Fibroblast of gingiva (primary cell): ENCODE measurements around the gene KNCN.
A peak's percentile ranks its signal among the peaks of the same experiment; 100 is the strongest.

Source experiments
- DNase-seq: peaks from one replicate; pipeline ENCODE4 v3.0.0-alpha.2; 2011; ENCODE audit warnings: low read depth

The KNCN gene

DNA sequence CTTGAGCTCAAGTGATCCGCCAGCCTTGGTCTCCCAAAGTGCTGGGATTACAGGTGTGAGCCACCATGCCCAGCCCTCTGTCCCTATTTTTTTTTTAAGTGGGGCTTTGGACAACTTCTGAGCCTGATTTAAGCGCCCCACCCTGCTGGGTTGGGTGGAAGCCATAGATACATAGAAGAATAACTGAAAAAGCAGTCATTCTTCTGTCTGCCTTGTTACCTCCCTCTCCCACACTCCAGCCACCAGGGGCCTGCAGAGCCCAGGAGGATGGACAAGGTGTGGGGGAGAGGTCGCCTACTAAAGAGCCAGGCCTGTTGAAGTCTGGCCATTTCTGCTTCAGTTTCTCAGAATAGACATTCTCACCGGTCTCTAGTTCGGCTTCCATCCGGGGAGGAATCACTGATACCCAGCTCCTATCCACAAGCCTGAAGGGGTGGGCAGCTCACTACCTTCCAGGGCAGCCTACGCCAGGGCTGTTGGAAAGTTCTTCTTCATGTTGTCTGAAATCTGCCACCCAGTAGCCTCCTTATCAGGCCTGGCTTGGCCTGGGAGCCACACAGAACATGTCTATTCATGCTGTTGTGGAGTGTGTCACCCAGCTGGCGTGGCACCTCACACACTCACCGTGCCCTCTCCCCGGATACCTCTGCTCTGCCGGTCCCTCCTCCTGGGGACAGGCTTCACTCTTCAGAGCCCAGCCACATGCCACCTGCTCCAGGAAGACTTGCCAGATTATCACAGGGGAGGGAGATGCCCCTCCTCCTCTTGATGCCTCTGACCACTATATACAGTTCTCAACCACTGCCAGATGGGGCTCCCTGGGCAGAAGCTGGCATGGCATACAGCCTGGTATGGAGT, 27.7 kb downstream of the KNCN start:
- no peak for DNase-seq

DNA sequence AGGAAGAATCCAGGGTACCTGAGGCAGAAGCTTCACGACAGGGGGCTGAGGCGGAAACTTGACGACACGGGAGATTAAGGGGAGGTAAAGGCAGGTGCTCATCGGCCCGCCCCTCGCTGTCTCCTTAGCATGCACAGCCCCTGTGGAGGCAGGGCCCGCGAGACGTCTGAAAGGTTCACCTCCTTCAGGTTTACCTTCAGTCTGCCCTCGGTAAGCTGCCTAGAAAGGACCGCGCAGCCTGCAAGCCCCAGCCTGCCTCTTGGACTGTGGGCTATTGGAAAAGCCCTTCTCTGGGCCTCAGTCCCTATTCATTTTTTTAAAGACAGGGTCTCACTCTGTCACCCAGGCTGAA, 28.5 kb downstream of the KNCN start:
- DNase-seq: no peak

DNA sequence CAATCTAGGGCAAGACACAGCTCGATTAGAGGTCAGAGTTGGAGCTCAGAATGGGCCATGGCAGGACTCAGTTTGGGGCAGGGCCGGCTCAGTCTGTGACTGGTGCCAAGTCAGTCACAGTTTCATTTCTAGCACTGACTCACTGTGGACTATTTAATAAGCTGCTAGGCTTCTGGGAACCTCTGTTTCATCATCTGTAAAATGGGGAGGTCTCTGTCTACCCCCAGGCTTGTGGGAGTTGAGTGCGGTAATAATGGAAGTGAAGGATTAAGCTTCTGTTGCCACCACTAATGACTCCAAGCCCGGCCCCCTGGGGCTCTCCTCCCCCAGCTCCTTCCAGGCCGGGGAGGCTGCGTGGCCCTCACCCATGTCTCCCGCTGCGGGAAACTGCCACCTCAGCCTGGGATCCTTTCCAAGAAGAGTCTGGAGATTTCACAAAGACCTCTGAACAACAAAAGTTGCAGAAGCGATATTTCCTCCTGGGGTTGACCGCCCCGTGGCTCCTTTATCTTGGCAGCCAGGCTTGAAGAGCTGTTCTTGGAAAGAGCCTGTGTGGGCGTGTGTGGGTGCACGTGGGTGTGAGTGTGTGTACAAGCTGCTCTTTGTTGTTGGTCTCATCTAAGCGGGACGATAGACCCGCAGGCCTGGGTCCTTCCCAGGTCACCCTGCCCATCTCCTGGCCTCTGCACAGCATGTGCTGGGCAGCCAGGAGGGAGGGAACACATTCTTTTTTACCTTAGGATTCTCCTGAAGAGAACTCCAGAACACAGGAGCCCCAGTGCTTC, 29.1 kb downstream of the KNCN start:
- DNase-seq: peak; percentile 82

DNA sequence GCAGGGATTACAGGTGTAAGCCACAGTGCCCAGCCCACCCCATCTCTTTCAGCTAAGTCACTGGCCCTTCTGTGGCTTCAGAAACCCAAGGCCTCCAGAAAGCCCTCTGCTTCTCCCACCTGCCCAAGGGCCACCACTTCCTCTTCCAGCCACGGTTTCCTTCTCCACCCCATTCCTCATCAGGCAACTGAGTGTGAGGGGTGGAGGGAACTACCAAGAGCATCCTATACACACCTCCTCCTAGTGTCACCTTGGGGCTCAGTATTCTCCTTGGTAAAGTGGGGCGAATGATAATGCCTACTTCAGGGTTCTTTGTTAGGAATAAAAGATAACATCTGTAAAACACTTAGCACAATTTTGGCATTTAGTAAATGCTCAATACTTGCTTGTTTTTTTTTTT, 30.0 kb downstream of the KNCN start:
- no peak for DNase-seq

DNA sequence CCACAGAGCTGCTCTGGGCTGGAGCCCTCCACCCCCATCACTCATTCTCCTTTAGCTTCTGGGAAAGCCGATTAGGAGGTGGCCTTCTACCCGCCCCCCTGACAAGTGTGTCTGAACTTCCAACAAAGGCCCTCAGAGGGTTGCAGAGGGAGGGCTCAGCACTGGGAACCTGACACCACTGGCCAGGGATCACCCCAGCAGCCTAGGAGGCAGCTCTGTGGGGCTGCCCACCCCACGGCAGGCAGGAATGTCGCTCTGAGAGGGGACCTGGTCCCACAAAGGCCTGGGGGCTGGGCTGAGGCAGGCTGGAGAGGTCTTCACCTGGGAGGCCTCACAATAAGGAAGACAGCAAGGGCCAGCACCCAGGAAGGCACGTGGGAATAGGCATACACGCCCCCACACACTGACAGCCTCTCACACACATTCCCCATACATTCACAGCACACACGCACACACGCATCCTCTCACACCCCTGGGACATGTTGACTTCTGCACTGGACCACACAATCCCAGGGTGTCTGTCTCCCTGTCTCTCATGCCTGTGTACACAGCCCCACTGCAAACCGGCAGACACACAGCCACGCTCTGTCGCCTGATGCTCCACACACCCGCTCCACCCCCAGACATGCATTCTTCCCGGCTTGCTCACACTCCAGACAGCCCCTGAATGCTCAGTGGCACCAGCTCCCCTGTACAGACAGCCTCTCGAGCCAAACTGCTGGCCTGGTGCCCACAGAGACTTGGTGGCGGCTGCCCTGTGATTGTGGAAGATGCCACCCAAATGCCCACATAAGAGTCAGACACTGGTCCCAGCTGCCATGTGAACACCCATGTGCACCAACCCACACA, 31.2 kb downstream of the KNCN start:
- DNase-seq: peak; percentile 37

DNA sequence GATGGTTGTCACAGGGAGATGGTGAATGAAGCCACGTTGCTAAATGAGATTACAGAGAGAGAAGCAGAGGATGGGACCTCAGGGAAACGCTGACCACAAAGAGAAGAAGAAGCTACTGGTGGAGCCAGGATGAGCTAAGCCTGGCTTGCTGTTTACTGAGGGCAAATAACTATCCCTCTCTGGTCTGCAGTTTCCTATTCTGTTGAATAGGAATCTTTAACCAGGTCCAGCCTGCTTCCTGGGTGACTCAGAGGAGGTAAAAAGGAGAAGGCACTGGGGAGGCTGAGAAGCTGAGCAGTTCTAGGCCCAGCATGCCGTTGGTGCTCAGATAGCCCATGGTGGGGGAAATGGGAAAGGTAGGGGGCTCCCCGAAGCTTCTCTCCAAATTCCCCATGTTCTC, 32.2 kb downstream of the KNCN start:
- no peak for DNase-seq

DNA sequence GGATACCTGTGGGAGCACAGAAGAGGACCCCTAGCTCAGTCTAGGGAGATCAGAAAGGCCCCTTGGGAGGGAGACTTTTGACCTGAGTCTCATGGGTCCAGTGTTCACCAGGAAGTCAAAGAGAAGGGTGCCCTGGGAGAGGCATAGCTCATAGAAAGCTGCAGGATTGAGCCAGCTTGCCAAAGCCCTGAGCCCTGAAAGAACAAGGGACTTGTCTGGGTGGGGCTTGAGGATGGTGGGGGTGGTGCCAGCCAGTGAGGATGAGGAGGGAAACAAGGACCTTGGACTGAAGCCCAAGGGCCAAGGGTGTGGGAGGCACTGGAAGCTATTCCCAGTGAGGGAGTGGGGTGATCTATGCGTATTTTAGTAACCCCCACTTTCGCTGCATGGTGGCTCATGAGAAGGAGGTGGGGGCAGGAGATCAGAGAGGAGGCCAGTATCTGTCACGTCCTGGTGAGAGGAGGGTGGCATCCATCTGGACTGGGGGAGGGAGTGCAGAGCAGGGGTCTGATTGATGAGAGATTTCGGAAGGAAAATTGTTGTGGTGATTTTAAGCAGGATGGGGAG, 33.4 kb downstream of the KNCN start:
- DNase-seq: no peak

DNA sequence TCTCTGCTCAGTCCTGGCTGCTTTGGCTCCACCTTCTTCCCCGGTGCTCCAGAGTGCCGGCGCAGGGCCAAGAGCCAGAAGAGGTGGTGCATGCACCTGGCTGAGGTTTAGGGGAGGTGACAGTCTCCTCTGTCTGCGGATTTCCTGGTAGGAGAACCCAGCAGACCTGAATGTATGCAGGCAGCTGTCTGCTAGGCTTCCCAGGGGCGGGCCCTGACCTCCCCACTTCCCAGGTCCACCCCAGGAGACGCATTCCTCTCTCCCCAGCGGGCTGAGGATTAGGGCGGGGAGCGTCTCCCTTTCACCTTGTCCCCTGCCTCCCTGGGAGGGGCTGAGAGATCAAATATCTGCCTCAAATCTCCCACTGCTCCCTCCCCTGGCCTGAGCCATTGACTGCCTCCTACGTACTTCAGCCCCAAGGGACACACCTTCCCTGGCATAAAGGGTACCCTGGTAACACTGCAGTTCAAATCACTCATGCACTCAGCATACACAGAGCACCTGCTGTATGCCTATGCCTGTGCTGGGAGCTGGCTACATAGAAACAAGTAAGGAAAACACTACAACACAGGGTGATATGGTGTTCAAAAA, 34.3 kb downstream of the KNCN start:
- DNase-seq: no peak

DNA sequence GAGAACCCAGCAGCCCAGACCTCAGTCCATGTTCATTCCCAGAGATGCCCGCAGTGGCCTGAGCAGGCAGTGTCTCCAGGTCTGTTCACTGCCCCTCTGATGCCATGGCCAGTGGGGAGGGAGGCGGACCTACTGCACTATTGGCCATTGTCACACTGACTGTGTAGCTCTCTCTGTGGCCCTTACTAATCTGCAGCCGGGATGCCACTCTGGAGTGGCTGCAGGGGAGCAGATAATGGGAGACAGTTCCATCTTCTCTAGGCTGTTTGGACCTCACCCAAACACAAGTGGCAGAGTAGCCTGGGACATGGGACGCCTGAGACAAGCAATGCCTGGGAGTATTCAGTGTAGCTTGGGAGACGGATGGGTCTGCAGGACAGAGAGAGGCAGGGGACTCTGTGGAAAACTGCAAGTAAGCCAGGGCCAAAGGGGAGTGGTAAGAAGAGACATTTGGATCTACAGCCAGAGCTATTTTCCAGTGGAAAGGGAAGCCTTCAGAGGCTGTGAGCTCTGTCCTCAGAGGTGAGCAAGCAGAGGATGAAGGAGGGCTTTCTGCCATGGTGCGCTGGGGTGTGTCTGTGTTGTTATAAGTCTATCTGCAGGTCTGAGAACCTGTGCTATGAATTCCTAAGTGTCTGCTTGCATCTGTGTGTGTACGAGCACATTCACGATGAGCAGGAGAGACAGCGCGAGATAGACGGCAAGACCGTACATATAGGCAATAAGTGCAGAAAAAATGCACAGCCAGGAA, 35.1 kb downstream of the KNCN start:
- no peak for DNase-seq

DNA sequence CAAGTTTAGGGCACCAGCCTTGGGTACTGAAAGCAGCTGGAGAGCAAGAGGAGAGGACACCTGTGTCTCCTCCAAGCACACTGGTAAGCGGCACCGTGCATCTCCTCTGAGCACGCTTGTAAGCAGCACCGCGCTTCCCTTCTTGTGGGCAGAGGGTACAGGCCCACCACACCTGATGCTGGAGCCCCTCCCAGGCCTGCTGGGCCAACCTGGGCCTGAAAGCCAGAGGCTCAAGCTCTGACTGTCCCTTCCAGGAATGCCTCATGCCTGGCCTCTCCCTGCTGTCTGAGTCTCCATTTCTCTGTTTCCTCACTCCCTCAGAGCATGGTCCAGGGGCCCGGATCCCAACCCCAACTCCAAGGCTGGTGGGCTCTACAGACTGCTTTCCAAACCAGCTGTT, 35.9 kb downstream of the KNCN start:
- DNase-seq: no peak

DNA sequence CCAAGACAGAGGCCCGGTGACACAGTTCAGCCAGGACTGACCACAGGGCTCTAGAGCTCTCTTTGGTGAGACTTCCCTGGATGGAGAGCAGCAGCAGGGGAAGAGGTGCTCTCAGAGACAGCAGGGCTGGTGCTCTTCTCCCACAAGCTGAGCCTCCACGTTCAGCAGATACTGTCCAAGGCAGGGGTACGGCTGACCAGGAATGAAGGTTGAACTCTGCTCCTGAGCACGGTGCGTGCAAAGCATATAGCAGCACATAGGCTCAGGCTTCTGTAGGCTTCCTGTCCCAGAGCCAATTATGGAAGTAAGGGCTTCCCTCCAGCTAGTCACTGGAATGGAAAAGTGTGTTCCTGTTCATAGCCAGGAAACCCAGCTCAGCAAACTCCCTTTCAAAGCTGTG, 37.9 kb downstream of the KNCN start:
- DNase-seq: no peak

DNA sequence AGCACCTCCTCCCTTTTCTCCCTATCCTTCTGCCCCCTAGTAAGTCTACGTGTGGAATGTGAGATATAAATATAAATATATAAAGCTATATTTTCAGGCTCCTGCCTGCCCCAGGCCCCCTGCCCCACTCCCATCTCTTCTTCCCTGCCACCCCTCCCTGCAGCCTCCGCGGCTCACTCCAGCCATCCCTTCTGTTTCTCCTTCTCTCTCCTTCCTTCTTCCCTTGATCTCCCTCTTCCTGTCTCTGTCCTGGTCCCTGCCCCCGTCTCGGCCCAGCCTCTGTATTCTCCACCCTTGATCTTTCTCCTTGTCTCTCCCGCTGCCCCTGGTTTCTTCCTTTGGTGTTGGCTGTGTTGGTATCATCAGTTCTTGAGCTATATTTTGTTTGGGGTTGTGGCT, 38.7 kb downstream of the KNCN start:
- no peak for DNase-seq

DNA sequence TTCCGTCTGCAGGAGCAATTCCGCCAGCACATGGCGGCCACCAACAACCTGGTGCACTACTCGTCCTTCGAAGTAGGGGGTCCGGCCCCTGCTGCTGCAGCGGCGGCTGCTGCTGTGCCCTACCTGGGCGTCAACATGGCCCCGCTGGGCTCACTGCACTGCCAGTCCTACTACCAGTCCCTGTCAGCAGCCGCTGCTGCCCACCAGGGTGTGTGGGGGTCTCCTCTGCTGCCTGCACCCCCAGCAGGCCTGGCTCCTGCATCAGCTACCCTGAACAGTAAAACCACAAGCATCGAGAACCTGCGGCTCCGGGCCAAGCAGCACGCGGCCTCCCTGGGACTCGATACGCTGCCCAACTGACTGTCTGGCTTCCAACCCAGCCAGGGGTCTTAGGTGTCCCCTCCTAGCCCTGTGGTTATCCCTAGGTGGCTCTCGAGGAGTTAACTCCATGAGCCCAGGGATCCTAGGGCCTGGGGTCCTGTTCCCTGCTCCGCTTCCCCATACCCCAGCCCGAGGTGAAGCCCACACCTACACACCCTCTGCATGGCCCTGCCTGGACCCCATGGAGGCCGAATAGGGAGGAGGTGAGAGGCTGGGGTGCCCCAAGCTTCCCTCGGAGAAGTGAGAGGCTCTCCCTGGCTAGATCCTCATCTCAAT, 39.2 kb downstream of the KNCN start:
- no peak for DNase-seq

DNA sequence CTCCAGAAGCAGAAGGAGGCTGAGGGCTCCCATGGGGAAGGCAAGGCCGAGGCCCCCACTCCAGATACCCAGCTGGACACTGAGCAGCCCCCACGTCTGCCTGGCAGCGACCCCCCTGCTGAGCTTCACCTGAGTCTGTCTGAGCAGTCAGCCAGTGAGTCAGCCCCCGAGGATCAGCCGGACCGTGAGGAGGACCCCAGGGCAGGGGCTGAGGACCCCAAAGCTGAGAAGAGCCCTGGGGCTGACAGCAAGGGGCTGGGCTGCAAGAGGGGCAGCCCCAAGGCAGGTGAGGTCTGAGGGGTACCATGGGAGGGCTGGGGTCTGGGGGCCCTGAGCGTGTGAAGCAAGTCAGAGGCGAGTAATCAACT, 40.5 kb downstream of the KNCN start:
- no peak for DNase-seq

DNA sequence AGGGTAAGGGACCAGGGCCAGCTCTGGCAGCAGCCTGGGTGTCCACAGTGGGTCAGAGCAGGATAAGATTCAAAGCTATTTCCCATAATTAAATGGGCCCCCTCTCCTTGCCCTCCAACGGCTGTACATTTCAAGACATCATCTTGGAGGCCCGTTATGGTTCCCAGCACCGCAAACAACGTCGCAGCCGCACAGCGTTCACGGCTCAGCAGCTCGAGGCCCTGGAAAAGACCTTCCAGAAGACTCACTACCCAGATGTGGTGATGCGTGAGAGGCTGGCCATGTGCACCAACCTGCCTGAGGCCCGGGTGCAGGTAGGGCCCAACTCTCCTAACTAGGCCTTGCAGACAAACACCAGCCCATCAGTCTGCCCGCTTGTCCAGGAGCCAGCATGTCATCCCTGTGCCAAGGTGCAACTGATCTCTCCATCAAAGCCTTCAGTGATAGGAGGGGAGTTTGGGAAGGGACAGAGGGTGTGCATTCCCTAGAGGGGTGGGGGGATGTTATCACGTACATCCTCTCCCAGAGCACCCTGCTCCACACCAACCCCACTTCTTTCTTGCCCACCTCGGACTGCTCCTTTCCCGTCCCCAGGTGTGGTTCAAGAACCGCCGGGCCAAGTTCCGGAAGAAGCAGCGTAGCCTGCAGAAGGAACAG, 41.0 kb downstream of the KNCN start:
- no peak for DNase-seq

DNA sequence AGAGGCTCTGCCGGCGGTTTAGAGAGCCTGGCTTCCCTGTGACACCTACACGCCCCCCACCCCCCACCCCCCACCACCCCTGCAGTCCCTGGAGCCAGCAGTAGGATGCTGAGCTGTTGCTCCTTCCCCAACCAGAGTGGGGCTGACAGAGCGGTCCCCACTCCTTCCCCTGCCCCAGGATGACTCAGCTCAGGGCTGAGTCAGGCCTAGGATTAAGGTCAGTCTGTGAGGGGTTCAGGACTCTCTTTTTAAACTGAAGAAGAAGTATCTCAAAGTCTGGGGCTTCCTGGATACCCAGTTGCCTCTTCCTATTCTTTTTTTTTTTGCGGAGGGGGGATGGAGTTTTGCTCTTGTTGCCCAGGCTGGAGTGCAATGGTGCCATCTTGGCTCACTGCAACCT, 42.7 kb downstream of the KNCN start:
- DNase-seq: no peak

DNA sequence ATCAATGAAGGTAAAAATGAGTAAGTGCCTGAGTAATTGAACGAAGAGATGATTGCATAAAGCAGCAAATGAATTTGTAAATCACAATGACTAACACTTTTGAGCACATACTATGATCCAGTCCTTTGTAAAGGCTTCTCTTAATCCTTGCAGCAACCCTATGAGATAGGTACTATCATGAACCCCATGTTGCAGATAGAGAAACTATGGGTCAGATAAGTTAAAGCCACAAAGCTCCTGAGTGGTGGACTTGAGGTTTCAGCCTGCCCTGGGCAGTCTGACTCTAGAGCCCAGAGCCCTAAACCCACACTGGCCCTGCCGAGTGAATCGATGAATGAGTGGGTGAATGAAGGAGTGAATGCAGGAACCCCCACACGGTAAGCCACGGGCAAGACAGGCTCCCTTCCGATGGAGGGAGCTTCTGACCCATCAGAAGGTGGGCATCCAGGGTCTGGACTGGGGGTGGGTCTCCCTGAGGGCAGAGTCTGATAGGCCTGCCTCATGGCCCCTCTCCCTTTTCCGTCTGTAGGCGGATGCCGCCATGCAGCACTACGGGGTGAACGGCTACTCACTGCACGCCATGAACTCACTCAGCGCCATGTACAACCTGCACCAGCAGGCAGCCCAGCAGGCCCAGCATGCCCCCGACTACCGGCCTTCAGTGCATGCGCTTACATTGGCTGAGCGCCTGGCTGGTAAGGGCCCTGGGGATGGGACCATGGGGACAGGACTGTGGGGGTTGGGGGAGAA, 44.8 kb downstream of the KNCN start:
- no peak for DNase-seq

DNA sequence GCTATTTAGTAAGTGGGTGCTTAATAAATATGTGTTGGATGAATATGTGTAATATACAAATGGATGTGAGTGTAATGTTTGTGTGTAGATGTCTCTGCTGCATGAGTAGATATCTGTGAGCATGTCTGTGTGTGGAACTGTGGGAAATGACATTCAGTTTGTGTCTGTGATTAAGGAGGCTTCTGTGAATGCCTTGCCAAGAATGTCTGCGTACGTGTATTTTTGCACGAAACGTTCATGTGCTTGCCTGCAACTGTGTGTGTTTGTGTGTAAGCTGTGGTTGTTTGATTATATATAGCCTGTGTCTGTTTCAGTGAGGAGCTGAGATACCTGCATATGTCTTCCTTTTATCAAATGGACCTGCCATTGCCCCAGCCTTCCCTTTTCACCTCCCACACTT, 48.0 kb downstream of the KNCN start:
- no peak for DNase-seq

DNA sequence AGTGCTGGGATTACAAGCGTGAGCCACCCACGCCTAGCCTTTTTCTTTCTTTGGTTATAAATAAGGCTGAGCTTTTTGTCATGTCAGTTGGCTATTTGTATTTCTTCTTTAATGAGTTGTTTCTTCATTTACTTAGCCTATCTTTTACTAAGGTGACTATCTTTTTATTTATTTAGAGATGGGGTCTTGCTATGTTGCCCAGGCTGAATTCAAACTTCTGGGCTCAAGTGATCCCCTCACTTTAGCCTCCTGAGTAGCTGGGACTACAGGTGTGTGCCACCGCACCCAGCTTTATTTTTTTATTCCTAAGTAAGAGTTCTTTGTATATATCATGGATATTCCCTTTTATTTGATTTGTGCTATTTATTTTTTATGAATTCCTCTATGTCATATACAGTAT, 49.9 kb downstream of the KNCN start:
- no peak for DNase-seq

DNA sequence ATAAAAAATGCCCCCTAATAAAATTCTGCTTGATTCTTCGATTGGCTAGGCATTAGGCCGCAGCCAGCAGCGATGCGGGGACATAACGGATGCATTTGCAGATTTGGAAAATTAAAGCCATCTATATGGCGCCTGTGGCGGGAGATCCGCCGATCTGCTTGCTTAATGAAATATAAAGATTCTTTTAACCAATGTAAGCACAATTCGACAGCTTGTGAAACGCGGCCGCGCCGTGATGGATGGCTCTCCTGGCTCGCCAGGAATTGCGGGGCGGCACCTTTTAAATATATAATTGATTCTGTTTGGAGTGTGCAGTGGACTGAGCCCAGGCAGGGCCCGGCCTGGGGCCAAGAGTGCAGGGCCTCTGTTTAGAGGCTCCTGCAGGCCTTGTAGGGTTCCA, 53.8 kb downstream of the KNCN start:
- no peak for DNase-seq
